Ammon's horn (tissue), 1 donor: ENCODE results near the gene SLC35B1.

Experiments used
- DNase-seq: peaks from one replicate; pipeline ENCODE4 v3.0.0-alpha.2; 2016; ENCODE audit warnings: low spot score

The SLC35B1 gene

GRCh38 chr17:49707608-49708514, at the start of gene SLC35B1:
SLC35B1 (minus strand) TSS chr17:49707964; CDS start chr17:49707833, 131 bp downstream.
- peak; percentile 99 for DNase-seq

GRCh38 chr17:49757151-49757777, 49.5 kb upstream of the SLC35B1 start:
- DNase-seq, result no peak

GRCh38 chr17:49756323-49757150, 48.8 kb upstream of the SLC35B1 start:
- no peak for DNase-seq

- DNase-seq, result no peak
Measured at GRCh38 chr17:49755663-49756283, 48.0 kb upstream of the SLC35B1 start.

- DNase-seq, result no peak
Measured at GRCh38 chr17:49753959-49754391, 46.2 kb upstream of the SLC35B1 start.

- no peak for DNase-seq
Measured at GRCh38 chr17:49752508-49752907, 44.7 kb upstream of the SLC35B1 start.

- no peak for DNase-seq
Measured at GRCh38 chr17:49749730-49750129, 42.0 kb upstream of the SLC35B1 start.

GRCh38 chr17:49748791-49749190, 41.0 kb upstream of the SLC35B1 start:
- no peak for DNase-seq

GRCh38 chr17:49748223-49748622, 40.5 kb upstream of the SLC35B1 start:
- DNase-seq, result no peak

GRCh38 chr17:49747632-49748031, 39.9 kb upstream of the SLC35B1 start:
- no peak for DNase-seq

- no peak for DNase-seq
Measured at GRCh38 chr17:49746791-49747490, 39.2 kb upstream of the SLC35B1 start.

- no peak for DNase-seq
Measured at GRCh38 chr17:49745175-49746139, 37.7 kb upstream of the SLC35B1 start.

GRCh38 chr17:49742166-49742638, 34.4 kb upstream of the SLC35B1 start:
- DNase-seq, result no peak

- DNase-seq, result no peak
Measured at GRCh38 chr17:49741692-49742076, 33.9 kb upstream of the SLC35B1 start.

- no peak for DNase-seq
Measured at GRCh38 chr17:49741009-49741691, 33.4 kb upstream of the SLC35B1 start.

GRCh38 chr17:49739641-49740271, 32.0 kb upstream of the SLC35B1 start:
- peak; percentile 31 for DNase-seq

- no peak for DNase-seq
Measured at GRCh38 chr17:49738456-49739163, 30.8 kb upstream of the SLC35B1 start.
